HepG2 (cell line): ENCODE data around the gene MCFD2. TPM values are rescaled to one million over a fixed set of nuclear protein-coding genes. Genes with fewer than 3 reads are reported as not detected.
A peak's percentile ranks its signal among the peaks of the same experiment; 100 is the strongest.

Experiments
- ATF5 ChIP-seq: sonication (generic); formaldehyde crosslinking; IDR thresholded peaks from 2 replicates; pipeline ENCODE4 v1.4.0; 2020; ENCODE audit warnings: mild to moderate bottlenecking, low read depth, missing genetic modification reagents
- FLYWCH1 ChIP-seq: sonication (generic); formaldehyde crosslinking; IDR thresholded peaks from 2 replicates; pipeline ENCODE4 v1.8.1; 2023; ENCODE audit warnings: mild to moderate bottlenecking, missing genetic modification reagents
- GLI4 ChIP-seq: sonication (generic); formaldehyde crosslinking; IDR thresholded peaks from 2 replicates; pipeline ENCODE4 v1.5.1; 2020; ENCODE audit warnings: missing genetic modification reagents, mild to moderate bottlenecking, moderate library complexity, borderline replicate concordance
- HNF1B ChIP-seq: sonication (generic); formaldehyde crosslinking; IDR thresholded peaks from 2 replicates; pipeline ENCODE4 v1.5.1; 2020; ENCODE audit warnings: mild to moderate bottlenecking, moderate library complexity, missing genetic modification reagents
- MAZ ChIP-seq, 2 experiments: sonication (generic) in 1 of 2; formaldehyde crosslinking in 1 of 2; IDR thresholded peaks; 2 replicates each; pipeline versions ENCODE4 v1.5.0 to v1.6.1; 2012 to 2020; ENCODE audit warnings: low read depth in 2 of 2, mild to moderate bottlenecking in 2 of 2, borderline replicate concordance in 1 of 2, improper control_type of control experiment in 1 of 2, low read length in 1 of 2, missing genetic modification reagents in 1 of 2, moderate library complexity in 1 of 2
- NFIB ChIP-seq: sonication (generic); formaldehyde crosslinking; IDR thresholded peaks from 2 replicates; pipeline ENCODE4 v1.9.0; 2021; ENCODE audit warnings: missing genetic modification reagents, mild to moderate bottlenecking, borderline replicate concordance
- PAF1 ChIP-seq: IDR thresholded peaks from 2 replicates; pipeline ENCODE4 v1.6.1; 2016; ENCODE audit warnings: missing genetic modification reagents, missing compliant biosample characterization
- PHF20 ChIP-seq: sonication (generic); formaldehyde crosslinking; IDR thresholded peaks from 2 replicates; pipeline ENCODE4 v1.5.0; 2020; ENCODE audit warnings: mild to moderate bottlenecking, missing genetic modification reagents
- RAD51 ChIP-seq: fragments of 450-650 bp; IDR thresholded peaks from 2 replicates; pipeline ENCODE4 v1.6.1; 2016; ENCODE audit warnings: borderline replicate concordance
- RORA ChIP-seq: sonication (generic); formaldehyde crosslinking; IDR thresholded peaks from 2 replicates; pipeline ENCODE4 v1.5.0; 2020; ENCODE audit warnings: mild to moderate bottlenecking, missing genetic modification reagents, moderate library complexity
- ZFP91 ChIP-seq: sonication (generic); formaldehyde crosslinking; IDR thresholded peaks from 2 replicates; pipeline ENCODE4 v1.9.0; 2022; ENCODE audit warnings: missing genetic modification reagents, mild to moderate bottlenecking, borderline replicate concordance
- ZNF230 ChIP-seq: sonication (generic); formaldehyde crosslinking; IDR thresholded peaks from 2 replicates; pipeline ENCODE4 v1.4.0; 2020; ENCODE audit warnings: mild to moderate bottlenecking, missing genetic modification reagents
- ZNF572 ChIP-seq: sonication (generic); formaldehyde crosslinking; IDR thresholded peaks from 2 replicates; pipeline ENCODE4 v1.5.1; 2020; ENCODE audit warnings: mild to moderate bottlenecking, missing genetic modification reagents
- ZNF670 ChIP-seq: sonication (generic); formaldehyde crosslinking; IDR thresholded peaks from 2 replicates; pipeline ENCODE4 v1.8.0; 2022; ENCODE audit warnings: mild to moderate bottlenecking, missing genetic modification reagents, borderline replicate concordance
- ZNF678 ChIP-seq: sonication (generic); formaldehyde crosslinking; IDR thresholded peaks from 2 replicates; pipeline ENCODE4 v1.4.0; 2020; ENCODE audit warnings: mild to moderate bottlenecking, missing genetic modification reagents
- ZNF772 ChIP-seq: sonication (generic); formaldehyde crosslinking; IDR thresholded peaks from 2 replicates; pipeline ENCODE4 v1.5.0; 2020; ENCODE audit warnings: mild to moderate bottlenecking, missing genetic modification reagents
- ZNF781 ChIP-seq: sonication (generic); formaldehyde crosslinking; IDR thresholded peaks from 2 replicates; pipeline ENCODE4 v1.5.1; 2020; ENCODE audit warnings: borderline replicate concordance, mild to moderate bottlenecking, missing genetic modification reagents; ENCODE audit errors: not compliant biosample characterization
- polyA plus RNA-seq, 8 experiments: library from polyadenylated mRNA; depleted of rRNA in 3 of 8; stranded (reverse) in 7 of 8; unstranded in 1 of 8; fragments of >200 nt; fragmentation: Illumina TruSeq in 4 of 8; extraction: Trizol in 4 of 8; gene quantifications; 2 replicates each; pipeline versions ENCODE4 v1.2.1 to v1.2.3, GENCODE V29; 2011 to 2016; ENCODE audit warnings: low read depth in 4 of 8, missing spikeins in 1 of 8, mixed read lengths in 1 of 8; ENCODE audit not compliant: insufficient read depth in 1 of 8
- total RNA-seq, 5 experiments: library from RNA; depleted of rRNA; stranded (reverse); fragments of >200 nt; fragmentation: Illumina TruSeq; extraction: Trizol; gene quantifications; 2 replicates each; pipeline ENCODE4 v1.2.3, GENCODE V29; 2016; ENCODE audit warnings: low read depth in 1 of 5
- TF ChIP-seq, protein P1 (sequence below): sonication (generic); formaldehyde crosslinking; IDR thresholded peaks from 2 replicates; pipeline ENCODE4 v1.4.0; 2020; ENCODE audit warnings: mild to moderate bottlenecking, missing genetic modification reagents
- TF ChIP-seq, protein P2 (sequence below): sonication (generic); formaldehyde crosslinking; IDR thresholded peaks from 2 replicates; pipeline ENCODE4 v1.5.0; 2020; ENCODE audit warnings: mild to moderate bottlenecking, missing genetic modification reagents

MCFD2 gene
- total and polyA plus RNA-seq, 2 of the 13 experiments (the other 11 are each of a cell fraction or from before 2014, with no cell fraction given) = 183 to 232 TPM

- TF ChIP-seq FLYWCH1 (CRISPR knock-in tag) (no peak), GLI4 (CRISPR knock-in tag) (no peak), MAZ (IDR thresholded peaks at IDR 0.05; ENCODE audit: borderline replicate concordance, low read depth, low read length) (no peak), MAZ (CRISPR knock-in tag; IDR thresholded peaks at IDR 0.05; ENCODE audit: low read depth) (no peak), ZNF670 (CRISPR knock-in tag) (no peak; the same call in 1 of the 2 replicates), ATF5 (CRISPR knock-in tag) (peak; percentile 0; the same call in 1 of the 2 replicates), ZFP91 (CRISPR knock-in tag) (0 out of 2 replicates have a peak, but pooled peaks have one; percentile 10), RORA (CRISPR knock-in tag) (no peak), NFIB (no peak), PHF20 (CRISPR knock-in tag) (0 out of 2 replicates have a peak, but pooled peaks have one; percentile 19), HNF1B (CRISPR knock-in tag) (peak; percentile 40; the same call in 1 of the 2 replicates), ZNF772 (no peak), ZNF230 (CRISPR knock-in tag) (0 out of 2 replicates have a peak, but pooled peaks have one; percentile 25), ZNF781 (CRISPR knock-in tag) (peak; percentile 61), PAF1 (no peak), ZNF572 (CRISPR knock-in tag) (peak; percentile 19; the same call in 1 of the 2 replicates), ZNF678 (0 out of 2 replicates have a peak, but pooled peaks have one; percentile 28), RAD51 (no peak)
- TF ChIP-seq, protein P1, sequence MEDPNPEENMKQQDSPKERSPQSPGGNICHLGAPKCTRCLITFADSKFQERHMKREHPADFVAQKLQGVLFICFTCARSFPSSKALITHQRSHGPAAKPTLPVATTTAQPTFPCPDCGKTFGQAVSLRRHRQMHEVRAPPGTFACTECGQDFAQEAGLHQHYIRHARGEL (CRISPR knock-in tag) = 0 out of 2 replicates have a peak, but pooled peaks have one; percentile 25
- TF ChIP-seq, protein P2, sequence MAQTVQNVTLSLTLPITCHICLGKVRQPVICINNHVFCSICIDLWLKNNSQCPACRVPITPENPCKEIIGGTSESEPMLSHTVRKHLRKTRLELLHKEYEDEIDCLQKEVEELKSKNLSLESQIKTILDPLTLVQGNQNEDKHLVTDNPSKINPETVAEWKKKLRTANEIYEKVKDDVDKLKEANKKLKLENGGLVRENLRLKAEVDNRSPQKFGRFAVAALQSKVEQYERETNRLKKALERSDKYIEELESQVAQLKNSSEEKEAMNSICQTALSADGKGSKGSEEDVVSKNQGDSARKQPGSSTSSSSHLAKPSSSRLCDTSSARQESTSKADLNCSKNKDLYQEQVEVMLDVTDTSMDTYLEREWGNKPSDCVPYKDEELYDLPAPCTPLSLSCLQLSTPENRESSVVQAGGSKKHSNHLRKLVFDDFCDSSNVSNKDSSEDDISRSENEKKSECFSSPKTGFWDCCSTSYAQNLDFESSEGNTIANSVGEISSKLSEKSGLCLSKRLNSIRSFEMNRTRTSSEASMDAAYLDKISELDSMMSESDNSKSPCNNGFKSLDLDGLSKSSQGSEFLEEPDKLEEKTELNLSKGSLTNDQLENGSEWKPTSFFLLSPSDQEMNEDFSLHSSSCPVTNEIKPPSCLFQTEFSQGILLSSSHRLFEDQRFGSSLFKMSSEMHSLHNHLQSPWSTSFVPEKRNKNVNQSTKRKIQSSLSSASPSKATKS (CRISPR knock-in tag) = peak; percentile 84; the same call in 1 of the 2 replicates
These were observed 24.2 kb upstream of the MCFD2 start (continued) for GRCh38 chr2:46939626-46940359.
